ENCODE results near the gene BCOR. TPM values are rescaled to one million over a fixed set of nuclear protein-coding genes. Genes with fewer than 3 reads are reported as not detected.

BCOR gene
- total and polyA plus RNA-seq, 9 of the 15 experiments (the other 6 are each of a cell fraction or from before 2014, with no cell fraction given): 27.5 to 113 (median 37.6) TPM

- TF ChIP-seq GATA2 (CRISPR knock-in tag; IDR thresholded peaks at IDR 0.05) (no peak), ZNF324 (CRISPR knock-in tag; IDR thresholded peaks at IDR 0.05) (no peak), ILF3 (IDR thresholded peaks at IDR 0.05; ENCODE audit: borderline replicate concordance) (no peak), RREB1 (CRISPR knock-in tag; IDR thresholded peaks at IDR 0.05) (0 out of 2 replicates have a peak, but pooled peaks have one; percentile 39), THAP7 (CRISPR knock-in tag; IDR thresholded peaks at IDR 0.05) (peak; percentile 44; the same call in 1 of the 2 replicates), FIP1L1 (IDR thresholded peaks at IDR 0.05; ENCODE audit: low read depth, low read length, poor library complexity, severe bottlenecking) (peak; percentile 88), ZNF124 (CRISPR knock-in tag; IDR thresholded peaks at IDR 0.05) (no peak), SAP30 (IDR thresholded peaks at IDR 0.05; ENCODE audit: borderline replicate concordance, insufficient read depth, low read depth, low read length, poor library complexity, severe bottlenecking) (peak; percentile 19), ZNF740 (CRISPR knock-in tag; IDR thresholded peaks at IDR 0.05) (no peak; the same call in 1 of the 2 replicates), ZNF740 (tag; IDR thresholded peaks at IDR 0.05) (no peak), SMAD3 (CRISPR knock-in tag; conservative IDR thresholded peaks at IDR 0.05) (no peak), BRD4 (IDR thresholded peaks at IDR 0.05) (no peak), KLF1 (tag; IDR thresholded peaks at IDR 0.05) (no peak), BRF1 (IDR thresholded peaks at IDR 0.05; ENCODE audit: borderline replicate concordance, extremely low read depth, insufficient read length) (no peak), ZNF695 (CRISPR knock-in tag; IDR thresholded peaks at IDR 0.05) (no peak), ZFP91 (CRISPR knock-in tag; IDR thresholded peaks at IDR 0.05) (no peak)
Measured at GRCh38 chrX:40097504-40098263, at the start of gene BCOR (continued).
